HG03060 (cell line): ENCODE results near the gene BBIP1.
"Not testable (repeated sequence)": the region's sequence is repeated elsewhere in the genome, so short reads cannot be mapped to it uniquely, and the experiment has no call there.

Experiments used
- ATAC-seq: cut with Tn5 transposase; IDR thresholded peaks from one replicate; pipeline ENCODE4 v1.9.1; 2021; ENCODE audit warnings: low read depth, moderate number of reproducible peaks; ENCODE audit not compliant: unreplicated experiment

BBIP1 gene

DNA sequence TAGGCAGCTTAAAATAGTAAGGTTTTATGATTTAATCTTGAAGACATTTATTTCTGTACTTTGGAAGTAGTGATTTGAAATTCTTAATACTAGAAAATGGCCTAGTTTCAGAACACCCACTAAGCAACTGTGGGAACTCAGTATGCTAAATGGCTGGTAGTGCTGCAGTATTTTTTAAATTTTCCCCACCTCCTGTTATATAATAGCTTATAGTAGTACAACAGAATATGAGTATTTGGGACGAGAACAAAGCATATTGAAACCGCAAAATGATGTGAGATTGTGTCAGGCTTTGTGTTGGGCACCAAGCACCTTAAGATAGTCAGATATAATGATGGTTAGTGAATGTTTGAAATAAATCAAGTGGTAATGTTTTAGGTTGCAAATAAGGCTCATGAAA lies 8.5 kb upstream of the BBIP1 start:
- no peak for ATAC-seq

DNA sequence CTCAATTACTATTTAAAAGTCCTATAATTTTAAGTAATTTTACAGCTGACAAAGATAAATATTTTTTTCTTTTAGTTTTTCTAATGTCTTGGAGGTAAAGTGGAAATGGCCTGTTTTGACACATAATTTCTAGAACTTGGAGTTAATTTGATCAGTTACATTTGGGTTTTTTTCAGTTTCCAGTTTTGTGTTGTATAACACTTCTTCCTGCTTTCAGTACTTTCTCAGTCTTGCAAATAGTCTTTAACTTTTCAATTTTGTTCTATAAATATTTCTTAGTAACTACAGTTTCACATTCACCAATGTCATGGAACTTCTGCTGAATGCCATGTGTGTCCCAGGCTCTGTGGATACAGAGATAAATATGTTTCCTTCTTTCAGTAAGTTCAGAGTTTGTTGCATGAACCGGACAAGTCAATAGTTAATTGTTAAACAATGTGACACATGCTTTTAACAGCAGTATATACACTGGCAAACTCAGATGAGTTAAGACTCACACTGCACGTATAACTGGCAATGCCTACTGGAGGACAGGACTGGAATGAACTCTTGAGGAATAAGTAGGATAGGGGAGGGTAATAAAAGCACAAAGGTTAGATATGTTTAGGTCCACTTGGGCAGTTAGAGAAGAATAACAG lies 5.0 kb upstream of the BBIP1 start:
- peak; percentile 21 for ATAC-seq

GRCh38 chr10:110919971-110920881 lies 1.2 kb upstream of the BBIP1 start:
- peak; percentile 33 for ATAC-seq

DNA sequence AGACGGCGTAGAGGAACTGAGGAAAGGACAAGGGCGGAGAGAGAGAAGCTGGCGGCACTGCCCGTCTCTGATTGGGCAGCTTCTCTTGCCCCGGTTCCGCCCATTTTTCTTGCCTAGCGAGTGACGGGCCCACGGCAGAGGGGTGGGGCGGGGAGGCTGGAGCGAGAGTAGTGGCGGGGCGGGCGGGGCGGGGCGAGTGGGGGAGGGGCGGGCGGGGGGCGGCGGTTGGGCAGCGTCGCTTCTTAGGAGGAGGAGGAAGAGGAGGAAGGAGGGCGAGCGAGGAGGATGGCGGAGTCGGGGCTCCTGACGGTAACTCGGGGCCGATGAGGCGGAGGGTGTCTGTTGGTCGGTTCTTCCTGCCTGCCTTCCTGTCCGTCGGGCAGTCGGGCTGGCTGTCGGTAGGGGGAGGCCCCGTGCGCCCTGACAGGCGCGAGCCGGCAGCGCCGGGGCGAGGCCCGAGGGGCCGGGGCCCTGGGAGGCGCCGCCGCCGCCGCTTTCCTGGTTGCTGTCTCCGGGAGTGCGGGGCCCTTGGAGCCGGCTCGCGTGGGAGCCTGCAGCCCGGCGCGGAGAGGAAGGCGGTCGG lies 460 bp upstream of the BBIP1 start, which contains the start of gene SHOC2:
SHOC2 (plus strand) TSS at position 256 of the 583 bp plus-strand sequence. CDS start 44,755 bp downstream, outside the sequence.
- ATAC-seq = no peak

- ATAC-seq = peak; percentile 20
Observed at GRCh38 chr10:110918269-110918642, 724 bp downstream of the BBIP1 start.

- no peak for ATAC-seq
Observed at GRCh38 chr10:110916554-110917346, 2.2 kb downstream of the BBIP1 start.

- not testable (repeated sequence) for ATAC-seq
Observed at GRCh38 chr10:110915600-110915999, 3.4 kb downstream of the BBIP1 start.

GRCh38 chr10:110915035-110915434 lies 3.9 kb downstream of the BBIP1 start:
- no peak for ATAC-seq

DNA sequence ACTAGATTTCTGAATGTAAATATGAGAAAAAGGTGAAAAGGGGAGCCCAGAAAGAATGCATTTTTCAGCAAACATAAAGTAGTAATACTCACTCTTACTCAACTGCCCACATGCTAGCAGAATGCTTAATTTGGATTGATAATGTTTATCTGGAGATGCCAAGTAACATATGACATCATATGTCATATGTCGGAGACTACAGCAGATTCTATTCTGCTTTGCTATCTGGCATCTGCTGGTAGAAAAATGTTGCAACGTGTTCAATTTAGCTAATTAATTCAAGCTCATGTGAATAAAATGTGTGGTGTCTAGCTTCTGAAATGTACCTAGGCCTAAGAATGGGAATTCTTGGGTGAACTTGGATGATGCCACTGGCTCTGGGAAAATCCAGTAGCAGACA lies 4.5 kb downstream of the BBIP1 start:
- ATAC-seq = no peak

- no peak for ATAC-seq
Observed at GRCh38 chr10:110912374-110912773, 6.6 kb downstream of the BBIP1 start.

DNA sequence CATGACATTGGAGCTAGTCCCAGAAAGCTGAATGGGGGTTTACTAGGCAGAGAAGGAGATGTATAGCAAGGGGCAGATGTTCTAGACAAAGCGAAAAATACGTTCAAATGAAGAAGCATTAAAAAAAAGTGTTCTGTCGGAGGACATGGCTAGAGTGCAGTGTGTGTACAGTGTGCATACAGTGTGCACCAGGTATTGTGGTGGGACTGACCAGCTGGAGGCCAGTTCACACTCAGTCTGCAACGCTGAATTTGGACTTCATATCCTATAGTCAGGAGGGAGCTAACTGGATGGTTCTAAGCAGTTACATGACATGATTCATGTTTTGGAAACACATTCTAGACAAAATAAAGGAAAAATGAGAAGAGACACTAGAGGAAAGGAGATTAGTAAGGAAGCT lies 8.8 kb downstream of the BBIP1 start:
- ATAC-seq = no peak

- ATAC-seq = no peak
Observed at GRCh38 chr10:110903280-110904278, 15.4 kb downstream of the BBIP1 start.

DNA sequence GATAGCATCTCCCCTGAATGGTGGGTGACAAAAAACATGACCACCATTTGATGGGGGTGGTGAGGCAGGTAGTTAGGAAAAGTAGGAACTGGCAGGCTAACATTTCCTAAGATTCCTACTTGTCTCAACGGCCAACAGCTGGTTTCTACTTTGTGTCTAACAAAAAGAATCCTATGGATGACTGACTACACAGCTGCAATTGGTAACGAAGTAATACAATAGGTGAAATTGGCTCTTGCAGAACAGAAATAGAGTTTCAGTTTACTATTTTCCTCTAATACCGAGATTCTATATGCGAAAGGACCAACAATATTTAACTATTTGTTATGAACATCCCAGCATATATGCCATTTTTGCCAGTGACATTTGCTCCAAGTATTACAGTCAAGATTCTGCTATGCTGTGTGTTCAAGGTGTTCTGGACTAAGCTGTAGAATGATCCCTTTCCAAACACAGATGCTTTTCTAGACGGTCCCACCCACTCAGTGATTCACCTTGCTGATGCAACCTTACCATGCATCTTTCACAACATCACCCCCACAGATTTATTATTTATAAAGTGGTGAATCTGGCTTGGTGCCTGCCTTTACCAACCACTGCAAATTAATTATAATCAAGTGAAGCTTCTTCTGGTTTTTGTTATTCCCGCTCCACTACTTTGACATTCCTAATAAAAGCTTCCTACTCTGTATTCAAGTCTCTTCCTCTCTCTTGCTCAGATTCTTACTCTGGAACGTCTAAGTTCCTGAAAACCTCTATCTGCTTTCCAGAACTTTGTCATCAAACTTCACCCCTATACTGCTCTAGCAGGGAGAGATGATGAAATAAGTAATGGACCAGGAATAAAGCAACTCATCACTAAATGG lies 16.8 kb downstream of the BBIP1 start:
- no peak for ATAC-seq

- no peak for ATAC-seq
Observed at GRCh38 chr10:110900983-110901382, 18.0 kb downstream of the BBIP1 start.

GRCh38 chr10:110898391-110898790 lies 20.6 kb downstream of the BBIP1 start:
- no peak for ATAC-seq

DNA sequence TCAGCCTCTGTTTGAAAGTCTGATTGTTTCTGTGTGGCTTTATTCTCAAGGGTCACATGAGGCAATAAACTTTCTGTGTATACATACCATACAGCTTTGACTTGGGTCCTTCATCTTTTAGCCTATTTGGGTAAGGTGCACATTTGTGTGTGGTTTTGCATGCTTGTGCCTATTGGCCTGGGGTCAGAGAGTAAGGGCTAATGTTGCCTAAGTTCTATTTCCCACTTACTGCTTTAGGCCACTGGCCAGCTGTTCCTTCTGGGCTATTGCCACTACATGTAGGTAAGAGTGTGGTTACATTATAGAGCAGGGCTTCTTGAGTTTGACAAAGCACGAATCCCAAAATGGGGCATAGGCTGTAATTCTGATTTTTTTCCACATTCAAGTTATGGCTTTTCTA lies 21.8 kb downstream of the BBIP1 start:
- no peak for ATAC-seq

GRCh38 chr10:110893559-110894179 lies 25.3 kb downstream of the BBIP1 start:
- ATAC-seq = peak; percentile 71
